Measurements from ENCODE around the gene FAM110A. TPM values are rescaled to one million over a fixed set of nuclear protein-coding genes. Genes with fewer than 3 reads are reported as not detected.

The FAM110A gene
- total and polyA plus RNA-seq, 4 donors, result 8.6 to 17.9 (median 12.7) TPM

DNA sequence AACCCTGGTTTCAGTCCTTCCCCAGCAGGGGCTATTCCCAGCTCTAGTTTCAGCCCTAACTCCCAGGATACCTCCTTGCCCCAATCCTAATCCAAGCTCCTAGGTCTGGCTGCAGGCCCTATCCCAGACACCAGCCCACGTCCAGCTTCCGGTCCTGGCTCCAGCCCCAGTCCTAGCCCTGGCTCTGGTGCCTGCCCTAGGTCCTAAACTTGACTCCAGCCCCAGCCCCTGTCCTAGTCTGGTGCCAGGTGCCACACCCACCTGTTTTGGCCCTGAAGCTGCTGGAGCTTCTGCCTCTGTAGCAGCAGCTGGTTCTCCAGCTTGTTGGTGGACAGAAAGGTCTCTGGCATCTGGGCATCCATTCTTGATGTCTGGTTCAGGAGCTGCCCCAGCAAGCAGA lies 54.5 kb downstream of the FAM110A start:
- 71 to 76% methylated on average over 2 of the region's 2 CpGs for WGBS, 2 donors
- TF ChIP-seq, protein P1, sequence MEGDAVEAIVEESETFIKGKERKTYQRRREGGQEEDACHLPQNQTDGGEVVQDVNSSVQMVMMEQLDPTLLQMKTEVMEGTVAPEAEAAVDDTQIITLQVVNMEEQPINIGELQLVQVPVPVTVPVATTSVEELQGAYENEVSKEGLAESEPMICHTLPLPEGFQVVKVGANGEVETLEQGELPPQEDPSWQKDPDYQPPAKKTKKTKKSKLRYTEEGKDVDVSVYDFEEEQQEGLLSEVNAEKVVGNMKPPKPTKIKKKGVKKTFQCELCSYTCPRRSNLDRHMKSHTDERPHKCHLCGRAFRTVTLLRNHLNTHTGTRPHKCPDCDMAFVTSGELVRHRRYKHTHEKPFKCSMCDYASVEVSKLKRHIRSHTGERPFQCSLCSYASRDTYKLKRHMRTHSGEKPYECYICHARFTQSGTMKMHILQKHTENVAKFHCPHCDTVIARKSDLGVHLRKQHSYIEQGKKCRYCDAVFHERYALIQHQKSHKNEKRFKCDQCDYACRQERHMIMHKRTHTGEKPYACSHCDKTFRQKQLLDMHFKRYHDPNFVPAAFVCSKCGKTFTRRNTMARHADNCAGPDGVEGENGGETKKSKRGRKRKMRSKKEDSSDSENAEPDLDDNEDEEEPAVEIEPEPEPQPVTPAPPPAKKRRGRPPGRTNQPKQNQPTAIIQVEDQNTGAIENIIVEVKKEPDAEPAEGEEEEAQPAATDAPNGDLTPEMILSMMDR (IDR thresholded peaks at IDR 0.05; ENCODE audit: control extremely low read depth, extremely low read depth), result no peak
- H3K9me3 ChIP-seq (ENCODE audit: control insufficient read depth in 4 of 4, insufficient read depth in 3 of 4, low read length in 3 of 4), result peaks cover 0 to 4% (median 0%) of the 10 kb centered on the region in 4 donors
- no peaks in the 10 kb centered on the region for H3K36me3 ChIP-seq (ENCODE audit: control insufficient read depth in 4 of 4, insufficient read depth in 4 of 4, low read length in 4 of 4)
- H3K4me3 ChIP-seq, result no peak overlapping the region
- no peak overlapping the region for H3K27ac ChIP-seq (ENCODE audit: low read depth in 1 of 2, low read length in 1 of 2)
- peaks cover 3 to 6% (median 5%) of the 10 kb centered on the region in 3 donors for H3K27me3 ChIP-seq (ENCODE audit: control insufficient read depth in 3 of 3, insufficient read depth in 3 of 3, low read length in 2 of 3)
- no peak for ATAC-seq (ENCODE audit: insufficient read depth, low FRiP score)
- no peak overlapping the region for H3K9ac ChIP-seq (ENCODE audit: insufficient read depth in 1 of 2, low read length in 2 of 2)
- H3K4me1 ChIP-seq (ENCODE audit: control insufficient read depth in 5 of 5, insufficient read depth in 5 of 5, low read length in 5 of 5), result peaks cover 0 to 9% (median 0%) of the 10 kb centered on the region in 5 donors
- no peak for DNase-seq

DNA sequence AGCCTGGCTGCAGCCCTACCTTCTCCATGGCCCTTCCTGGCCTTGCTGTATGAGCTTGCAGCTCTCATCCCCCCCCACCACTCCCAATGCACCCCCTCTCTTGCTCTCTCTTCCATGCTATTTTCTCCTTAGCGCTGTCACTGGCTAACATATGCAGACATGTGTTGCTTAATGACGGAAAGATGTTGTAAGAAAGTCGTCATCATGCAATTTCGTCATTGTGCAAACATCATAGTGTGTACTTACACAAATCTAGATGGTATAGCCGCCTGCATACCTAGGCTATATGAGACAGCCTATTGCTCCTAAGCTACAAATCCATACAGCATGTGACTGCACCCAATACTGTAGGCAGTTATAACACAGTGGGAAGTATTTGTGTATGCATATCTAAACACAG lies 55.6 kb downstream of the FAM110A start:
- Histone ChIP-seq H3K4me1 (ENCODE audit: control insufficient read depth in 5 of 5, insufficient read depth in 5 of 5, low read length in 5 of 5) (peaks cover 0 to 9% (median 0%) of the 10 kb centered on the region in 5 donors), H3K27ac (ENCODE audit: low read depth in 1 of 2, low read length in 1 of 2) (no peak overlapping the region), H3K27me3 (ENCODE audit: control insufficient read depth in 3 of 3, insufficient read depth in 3 of 3, low read length in 2 of 3) (peaks cover 3 to 6% (median 3%) of the 10 kb centered on the region in 3 donors), H3K4me3 (no peak overlapping the region), H3K9me3 (ENCODE audit: control insufficient read depth in 4 of 4, insufficient read depth in 3 of 4, low read length in 3 of 4) (peaks cover 0 to 4% (median 0%) of the 10 kb centered on the region in 4 donors), H3K36me3 (ENCODE audit: control insufficient read depth in 4 of 4, insufficient read depth in 4 of 4, low read length in 4 of 4) (no peaks in the 10 kb centered on the region), H3K9ac (ENCODE audit: insufficient read depth in 1 of 2, low read length in 2 of 2) (no peak overlapping the region)
- ATAC-seq (ENCODE audit: insufficient read depth, low FRiP score), result no peak
- TF ChIP-seq, protein P1 (IDR thresholded peaks at IDR 0.05; ENCODE audit: control extremely low read depth, extremely low read depth), result no peak
- no peak for DNase-seq
- WGBS, 2 donors, result 33 to 65% methylated on average over 5 of the region's 5 CpGs

DNA sequence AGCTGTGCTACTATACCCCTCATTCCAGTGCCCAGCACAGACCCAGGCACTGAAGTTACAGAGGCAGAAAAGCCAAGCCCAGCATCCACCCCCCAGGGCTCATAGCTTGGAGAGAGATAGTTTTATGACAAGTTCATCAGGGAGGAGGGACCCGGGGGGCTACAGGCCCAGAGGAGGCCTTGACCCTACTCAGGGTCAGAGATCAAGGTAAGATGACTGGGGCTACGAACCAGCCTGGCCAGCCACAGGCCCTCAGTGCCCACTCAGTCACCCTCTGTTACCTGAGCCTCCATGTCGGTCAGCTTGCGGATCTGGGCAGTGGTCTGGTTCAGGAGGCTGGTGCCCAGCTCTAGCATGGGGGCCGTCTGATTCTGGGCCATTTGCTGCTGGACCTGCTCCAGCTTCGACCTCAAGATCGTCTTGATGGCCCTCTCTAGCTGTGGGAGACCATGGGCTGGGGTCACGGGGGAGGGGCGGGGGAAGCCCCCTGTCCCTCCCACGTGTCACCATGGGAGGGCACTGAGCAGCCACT lies 56.5 kb downstream of the FAM110A start:
- peaks cover 0 to 6% (median 0%) of the 10 kb centered on the region in 5 donors for H3K4me1 ChIP-seq (ENCODE audit: control insufficient read depth in 5 of 5, insufficient read depth in 5 of 5, low read length in 5 of 5)
- TF ChIP-seq, protein P1 (IDR thresholded peaks at IDR 0.05; ENCODE audit: control extremely low read depth, extremely low read depth), result no peak
- H3K27ac ChIP-seq (ENCODE audit: low read depth in 1 of 2, low read length in 1 of 2), result no peak overlapping the region
- H3K4me3 ChIP-seq, result no peak overlapping the region
- H3K9ac ChIP-seq (ENCODE audit: insufficient read depth in 1 of 2, low read length in 2 of 2), result no peak overlapping the region
- WGBS, 2 donors, result 72 to 81% methylated on average over 10 of the region's 10 CpGs
- ATAC-seq (ENCODE audit: insufficient read depth, low FRiP score), result no peak
- H3K36me3 ChIP-seq (ENCODE audit: control insufficient read depth in 4 of 4, insufficient read depth in 4 of 4, low read length in 4 of 4), result no peaks in the 10 kb centered on the region
- no peak for DNase-seq
- peaks cover 3 to 6% (median 3%) of the 10 kb centered on the region in 3 donors for H3K27me3 ChIP-seq (ENCODE audit: control insufficient read depth in 3 of 3, insufficient read depth in 3 of 3, low read length in 2 of 3)
- H3K9me3 ChIP-seq (ENCODE audit: control insufficient read depth in 4 of 4, insufficient read depth in 3 of 4, low read length in 3 of 4), result peaks cover 0 to 4% (median 0%) of the 10 kb centered on the region in 4 donors

DNA sequence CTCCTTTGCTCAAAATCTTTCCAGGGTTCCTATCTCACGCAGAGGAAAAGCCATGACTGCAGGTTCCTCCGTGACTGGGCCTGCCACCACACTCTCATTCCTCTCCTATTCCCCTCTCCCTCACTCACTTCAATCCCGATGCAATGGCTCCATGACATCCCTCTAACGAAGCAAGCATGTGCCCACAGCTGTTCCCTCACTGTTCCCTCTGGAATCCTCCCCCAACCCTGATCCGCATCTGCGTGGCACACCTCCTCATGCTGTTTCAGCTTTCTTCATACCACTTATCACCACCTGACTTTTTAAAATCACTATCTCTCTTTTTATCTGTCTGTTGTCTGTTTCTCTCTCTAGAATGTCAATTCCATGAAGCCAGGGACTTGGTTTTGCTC lies 57.1 kb downstream of the FAM110A start:
- DNase-seq, result no peak
- 81 to 90% methylated on average over 6 of the region's 6 CpGs for WGBS, 2 donors
- TF ChIP-seq, protein P1 (IDR thresholded peaks at IDR 0.05; ENCODE audit: control extremely low read depth, extremely low read depth), result no peak

More for the DNA sequence above, 57.1 kb downstream of the FAM110A start:
- Histone ChIP-seq H3K27ac (ENCODE audit: low read depth in 1 of 2, low read length in 1 of 2) (no peak overlapping the region), H3K27me3 (ENCODE audit: control insufficient read depth in 3 of 3, insufficient read depth in 3 of 3, low read length in 2 of 3) (peaks cover 3 to 6% (median 3%) of the 10 kb centered on the region in 3 donors), H3K4me3 (no peak overlapping the region), H3K4me1 (ENCODE audit: control insufficient read depth in 5 of 5, insufficient read depth in 5 of 5, low read length in 5 of 5) (peaks cover 0 to 4% (median 0%) of the 10 kb centered on the region in 5 donors), H3K36me3 (ENCODE audit: control insufficient read depth in 4 of 4, insufficient read depth in 4 of 4, low read length in 4 of 4) (no peaks in the 10 kb centered on the region), H3K9me3 (ENCODE audit: control insufficient read depth in 4 of 4, insufficient read depth in 3 of 4, low read length in 3 of 4) (peaks cover 0 to 4% (median 0%) of the 10 kb centered on the region in 4 donors), H3K9ac (ENCODE audit: insufficient read depth in 1 of 2, low read length in 2 of 2) (no peak overlapping the region)
- ATAC-seq (ENCODE audit: insufficient read depth, low FRiP score), result no peak

Measured in lung (tissue), 12 donors.